Measurements from ENCODE around the gene FMN1. TPM values are rescaled to one million over a fixed set of nuclear protein-coding genes. Genes with fewer than 3 reads are reported as not detected.

The FMN1 gene
- total RNA-seq, 2 donors from 2014 or later = 0.60 to 1.1 TPM

DNA sequence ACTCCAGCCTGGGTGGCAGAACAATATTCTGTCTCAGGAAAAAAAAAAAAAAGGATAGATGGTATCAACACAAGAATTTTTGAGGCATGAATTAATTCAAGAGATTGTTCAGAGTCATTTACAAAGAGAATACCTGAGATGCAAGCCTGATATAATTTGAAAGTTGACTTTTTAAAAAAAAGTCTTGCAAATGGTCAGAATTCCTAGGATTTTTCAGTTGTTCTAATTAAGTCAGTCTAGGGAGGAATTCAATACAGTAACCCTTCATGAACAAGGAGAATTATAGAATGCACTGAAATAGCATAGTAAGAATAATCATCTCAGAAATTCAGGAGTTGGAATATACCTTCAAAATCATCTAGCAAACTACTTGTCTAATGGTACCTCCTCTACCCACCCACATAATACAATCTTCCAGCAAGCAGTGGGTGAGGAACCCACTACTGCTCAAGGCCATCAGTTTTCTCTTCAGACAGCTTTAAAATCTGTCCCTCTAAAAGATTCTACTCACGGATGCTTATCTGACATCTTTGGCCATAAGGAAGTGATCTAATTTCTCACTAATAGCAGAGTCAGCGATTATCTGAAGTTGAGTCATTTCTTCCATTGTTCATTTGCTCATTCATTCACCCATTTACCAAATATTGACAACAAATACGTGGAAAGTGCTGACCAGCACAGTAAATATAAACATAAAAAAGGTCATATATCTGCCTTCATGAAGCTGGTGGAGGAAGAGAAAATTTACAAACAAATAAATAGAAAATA, 317.1 kb downstream of the FMN1 start:
- Histone ChIP-seq H3K27ac (ENCODE audit: low read depth, low read length) (no peak overlapping the region), H3K4me1 (ENCODE audit: control insufficient read depth, insufficient read depth, low read length) (no peaks in the 10 kb centered on the region), H3K27me3 (ENCODE audit: control insufficient read depth, insufficient read depth, low read length, poor library complexity, severe bottlenecking) (no peaks in the 10 kb centered on the region), H3K36me3 (ENCODE audit: control insufficient read depth, insufficient read depth, low read length) (no peaks in the 10 kb centered on the region), H3K4me3 (ENCODE audit: low read length) (no peak overlapping the region), H3K9me3 (ENCODE audit: control insufficient read depth, low read length) (no peaks in the 10 kb centered on the region), H3K9ac (ENCODE audit: extremely low read depth, low read length, poor library complexity, severe bottlenecking) (no peak overlapping the region)
- no peak overlapping the region for H3K27ac Mint-ChIP-seq
- H3K4me3 Mint-ChIP-seq = no peak overlapping the region
- no peaks in the 10 kb centered on the region for H3K27me3 Mint-ChIP-seq (ENCODE audit: insufficient read depth)
- 94 to 100% methylated on average over 2 to 3 of the region's 3 CpGs for WGBS, 2 experiments (ENCODE audit: insufficient coverage in 1 of 2, insufficient read length in 1 of 2)
- no peak for DNase-seq
- H3K36me3 Mint-ChIP-seq (ENCODE audit: low read depth) = no peaks in the 10 kb centered on the region
- TF ChIP-seq, protein P1, sequence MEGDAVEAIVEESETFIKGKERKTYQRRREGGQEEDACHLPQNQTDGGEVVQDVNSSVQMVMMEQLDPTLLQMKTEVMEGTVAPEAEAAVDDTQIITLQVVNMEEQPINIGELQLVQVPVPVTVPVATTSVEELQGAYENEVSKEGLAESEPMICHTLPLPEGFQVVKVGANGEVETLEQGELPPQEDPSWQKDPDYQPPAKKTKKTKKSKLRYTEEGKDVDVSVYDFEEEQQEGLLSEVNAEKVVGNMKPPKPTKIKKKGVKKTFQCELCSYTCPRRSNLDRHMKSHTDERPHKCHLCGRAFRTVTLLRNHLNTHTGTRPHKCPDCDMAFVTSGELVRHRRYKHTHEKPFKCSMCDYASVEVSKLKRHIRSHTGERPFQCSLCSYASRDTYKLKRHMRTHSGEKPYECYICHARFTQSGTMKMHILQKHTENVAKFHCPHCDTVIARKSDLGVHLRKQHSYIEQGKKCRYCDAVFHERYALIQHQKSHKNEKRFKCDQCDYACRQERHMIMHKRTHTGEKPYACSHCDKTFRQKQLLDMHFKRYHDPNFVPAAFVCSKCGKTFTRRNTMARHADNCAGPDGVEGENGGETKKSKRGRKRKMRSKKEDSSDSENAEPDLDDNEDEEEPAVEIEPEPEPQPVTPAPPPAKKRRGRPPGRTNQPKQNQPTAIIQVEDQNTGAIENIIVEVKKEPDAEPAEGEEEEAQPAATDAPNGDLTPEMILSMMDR (conservative IDR thresholded peaks at IDR 0.05) = no peak
- H3K4me1 Mint-ChIP-seq = peaks cover 12% of the 10 kb centered on the region
- H3K9me3 Mint-ChIP-seq = no peaks in the 10 kb centered on the region

DNA sequence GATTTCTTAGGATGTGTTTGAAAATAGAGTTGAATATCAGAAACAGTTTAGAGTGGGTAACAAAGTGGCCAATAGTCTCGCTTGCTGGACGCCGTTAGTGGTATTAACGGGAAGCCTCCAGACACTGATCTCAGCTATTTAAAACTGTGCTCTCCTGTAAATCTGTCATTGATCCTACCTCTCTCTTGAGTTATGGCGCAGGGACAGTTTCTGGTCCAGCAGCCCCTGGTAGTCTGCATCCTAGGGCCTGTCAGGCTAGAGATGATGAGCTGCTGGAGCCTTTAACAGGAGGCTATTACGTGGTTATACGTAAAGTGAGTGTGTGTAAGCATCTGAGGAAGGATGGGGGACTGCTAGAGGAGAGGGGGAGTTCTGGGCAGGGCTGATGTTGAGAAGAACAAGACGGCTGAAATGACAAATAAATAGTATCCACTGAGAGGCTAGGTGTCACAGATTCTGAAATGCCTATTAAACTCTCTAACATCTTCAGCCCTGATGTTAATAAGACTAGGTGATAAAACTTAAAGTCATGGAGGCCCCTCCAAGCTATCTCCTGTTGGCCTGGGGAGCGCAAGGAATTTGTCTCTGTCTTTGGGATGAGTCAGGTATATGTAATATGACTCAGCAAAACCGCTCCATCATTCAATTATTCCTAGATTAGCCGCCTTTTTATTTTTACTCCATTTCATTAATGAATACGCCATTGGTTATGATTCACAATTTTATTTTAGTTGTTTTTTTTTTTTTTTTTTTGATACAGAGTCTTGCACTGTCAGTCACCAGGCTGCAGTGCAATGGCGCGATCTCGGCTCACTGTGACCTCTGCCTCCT, 321.0 kb downstream of the FMN1 start:
- no peaks in the 10 kb centered on the region for H3K4me1 ChIP-seq (ENCODE audit: control insufficient read depth, insufficient read depth, low read length)
- no peak overlapping the region for H3K9ac ChIP-seq (ENCODE audit: extremely low read depth, low read length, poor library complexity, severe bottlenecking)
- Mint-ChIP-seq H3K9me3 (no peaks in the 10 kb centered on the region), H3K4me1 (peaks cover 16% of the 10 kb centered on the region), H3K4me3 (no peak overlapping the region), H3K27me3 (ENCODE audit: insufficient read depth) (no peaks in the 10 kb centered on the region), H3K27ac (no peak overlapping the region), H3K36me3 (ENCODE audit: low read depth) (no peaks in the 10 kb centered on the region)
- no peak for DNase-seq
- no peaks in the 10 kb centered on the region for H3K27me3 ChIP-seq (ENCODE audit: control insufficient read depth, insufficient read depth, low read length, poor library complexity, severe bottlenecking)
- TF ChIP-seq, protein P1 (conservative IDR thresholded peaks at IDR 0.05) = no peak
- H3K9me3 ChIP-seq (ENCODE audit: control insufficient read depth, low read length) = no peaks in the 10 kb centered on the region
- H3K4me3 ChIP-seq (ENCODE audit: low read length) = no peak overlapping the region
- H3K27ac ChIP-seq (ENCODE audit: low read depth, low read length) = no peak overlapping the region
- WGBS, 2 experiments (ENCODE audit: insufficient coverage in 1 of 2, insufficient read length in 1 of 2) = 95 to 100% methylated on average over 10 to 13 of the region's 15 CpGs
- H3K36me3 ChIP-seq (ENCODE audit: control insufficient read depth, insufficient read depth, low read length) = no peaks in the 10 kb centered on the region

DNA sequence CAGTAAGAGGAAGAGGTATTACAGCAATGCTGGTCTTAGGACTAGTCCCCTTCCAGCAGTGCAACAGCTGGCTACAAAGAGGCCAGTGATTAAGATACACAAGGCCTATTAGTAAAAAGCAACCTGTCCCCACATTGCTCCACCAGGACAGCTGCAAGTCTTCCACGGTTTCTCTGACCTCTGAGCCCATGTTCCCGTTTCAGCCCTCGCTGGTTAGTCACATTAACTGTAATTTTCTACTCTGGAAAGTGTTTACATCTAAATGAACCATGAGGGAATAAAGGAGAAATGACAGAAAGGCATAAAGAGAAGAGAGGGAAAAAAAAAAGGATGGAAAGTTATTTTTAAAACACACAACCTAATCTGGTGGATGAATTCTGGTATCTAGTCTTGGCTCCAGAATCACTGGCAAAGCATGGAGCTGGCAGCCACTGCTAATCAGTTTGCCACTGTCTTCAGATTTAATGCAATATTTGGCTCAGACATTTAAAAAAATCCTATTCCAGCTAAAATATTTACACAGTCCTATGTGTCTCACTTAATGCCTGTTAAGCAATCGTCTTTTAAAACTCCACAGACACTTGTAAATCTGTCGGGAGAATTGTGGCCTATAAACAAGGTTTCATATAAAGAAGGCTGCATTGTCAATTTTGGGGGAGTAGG, 321.8 kb downstream of the FMN1 start:
- H3K4me3 ChIP-seq (ENCODE audit: low read length) = no peak overlapping the region
- H3K27ac Mint-ChIP-seq = no peak overlapping the region
- no peaks in the 10 kb centered on the region for H3K9me3 ChIP-seq (ENCODE audit: control insufficient read depth, low read length)
- H3K27me3 Mint-ChIP-seq (ENCODE audit: insufficient read depth) = no peaks in the 10 kb centered on the region
- TF ChIP-seq, protein P1 (conservative IDR thresholded peaks at IDR 0.05) = no peak
- DNase-seq = no peak
- no peak overlapping the region for H3K27ac ChIP-seq (ENCODE audit: low read depth, low read length)
- H3K4me1 ChIP-seq (ENCODE audit: control insufficient read depth, insufficient read depth, low read length) = no peaks in the 10 kb centered on the region
- H3K9me3 Mint-ChIP-seq = no peaks in the 10 kb centered on the region
- 89% methylated on average over 2 to 5 of the region's 5 CpGs for WGBS, 2 experiments (ENCODE audit: insufficient coverage in 1 of 2, insufficient read length in 1 of 2)
- no peak overlapping the region for H3K9ac ChIP-seq (ENCODE audit: extremely low read depth, low read length, poor library complexity, severe bottlenecking)
- H3K4me1 Mint-ChIP-seq = peaks cover 16% of the 10 kb centered on the region
- H3K27me3 ChIP-seq (ENCODE audit: control insufficient read depth, insufficient read depth, low read length, poor library complexity, severe bottlenecking) = no peaks in the 10 kb centered on the region
- H3K36me3 Mint-ChIP-seq (ENCODE audit: low read depth) = no peaks in the 10 kb centered on the region
- H3K4me3 Mint-ChIP-seq = no peak overlapping the region
- no peaks in the 10 kb centered on the region for H3K36me3 ChIP-seq (ENCODE audit: control insufficient read depth, insufficient read depth, low read length)

Measured in endodermal cell (in vitro differentiated cells).